Gastrocnemius medialis (tissue), 4 donors: ENCODE data around the gene FYTTD1. TPM values are rescaled to one million over a fixed set of nuclear protein-coding genes. Genes with fewer than 3 reads are reported as not detected.

ENCODE experiments used
- ATAC-seq, 2 donors: fragments of 150-250 bp; one replicate each; pipeline ENCODE4 v1.9.1; 2016
- DNase-seq, 2 donors: peaks; one replicate each; pipeline ENCODE4 v3.0.0-alpha.2; 2019
- H3K27ac ChIP-seq, 4 donors: fragments of 200-600 bp; sonication (generic); 1 replicate in 1 of 4; 2 replicates in 3 of 4; pipeline ENCODE4 v1.5.1; 2016 to 2018; ENCODE audit warnings: mild to moderate bottlenecking in 2 of 4, moderate library complexity in 1 of 4
- H3K27me3 ChIP-seq, 3 donors: fragments of 200-600 bp; sonication (generic) in 2 of 3; 1 replicate in 1 of 3; 2 replicates in 2 of 3; pipeline versions ENCODE4 v1.5.1 to v1.6.0; 2016 to 2019; ENCODE audit warnings: mild to moderate bottlenecking in 1 of 3, moderate library complexity in 1 of 3
- H3K36me3 ChIP-seq, 2 donors: fragments of 200-600 bp; sonication (generic) in 1 of 2; one replicate each; pipeline ENCODE4 v1.5.1; 2017 to 2018
- H3K4me1 ChIP-seq, 2 donors: fragments of 200-600 bp; sonication (generic) in 1 of 2; one replicate each; pipeline ENCODE4 v1.5.1; 2016 to 2017; ENCODE audit warnings: mild to moderate bottlenecking in 2 of 2
- H3K4me3 ChIP-seq, 4 donors: fragments of 200-600 bp; sonication (generic) in 3 of 4; 1 replicate in 1 of 4; 2 replicates in 3 of 4; pipeline ENCODE4 v1.5.1; 2016 to 2019; ENCODE audit warnings: mild to moderate bottlenecking in 2 of 4
- H3K9me3 ChIP-seq, 3 donors: fragments of 200-600 bp; sonication (generic) in 2 of 3; 1 replicate in 1 of 3; 2 replicates in 2 of 3; pipeline ENCODE4 v1.5.1; 2016 to 2019
- POLR2A ChIP-seq, 2 donors: fragments of 450-650 bp; IDR thresholded peaks; one replicate each; pipeline ENCODE4 v1.6.1; 2017; ENCODE audit warnings: antibody characterized with exemption in 2 of 2, mild to moderate bottlenecking in 2 of 2, moderate library complexity in 2 of 2
- in situ Hi-C, 4 donors: fragments of 200-750 bp; cut with MboI; loops; one replicate each; pipeline versions ENCODE4 v1.15.0 to v1.8.0; 2017; ENCODE audit warnings: low sequenced_read_pairs in 4 of 4
- intact Hi-C: fragments of 100-400 bp; cut with DNase I; formaldehyde crosslinking; loops from one replicate; pipeline ENCODE4 v1.15.1; 2023; ENCODE audit warnings: low total_unique reads
- total RNA-seq, 4 donors: library from RNA; depleted of rRNA; stranded (reverse); fragments of >200 nt; gene quantifications; one replicate each; pipeline versions ENCODE4 v1.1.0 to v1.2.3, GENCODE V29; 2016
- TF ChIP-seq, protein P1 (sequence below), 5 experiments: fragments of 450-650 bp in 3 of 5; fragments of 200-600 bp in 2 of 5; sonication (generic) in 2 of 5; IDR thresholded peaks in 4 of 5; conservative IDR thresholded peaks in 1 of 5; 1 replicate in 4 of 5; 2 replicates in 1 of 5; pipeline ENCODE4 v1.5.1; 2016 to 2019; ENCODE audit warnings: antibody characterized with exemption in 5 of 5, mild to moderate bottlenecking in 3 of 5, moderate library complexity in 3 of 5

The FYTTD1 gene
- total RNA-seq, 4 donors from 2014 or later: 77.7 to 184 (median 111) TPM

DNA sequence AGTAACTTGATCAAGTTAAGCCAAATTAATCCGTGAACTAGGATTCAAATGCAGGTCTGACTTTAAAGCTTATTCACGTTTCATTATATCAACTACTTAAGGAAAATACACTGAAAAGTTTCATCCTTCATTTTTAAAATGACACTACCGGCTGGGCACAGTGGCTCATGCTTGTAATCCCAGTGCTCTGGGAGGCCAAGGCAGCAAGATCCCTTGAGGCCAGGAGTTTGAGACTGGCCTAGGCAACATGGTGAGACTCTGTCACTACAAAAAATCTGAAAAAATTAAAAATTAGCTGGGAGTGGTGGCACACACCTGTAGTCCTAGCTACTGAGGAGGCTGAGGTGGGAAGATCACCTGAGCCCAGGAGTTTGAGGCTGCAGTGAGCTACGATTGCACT, 16.6 kb upstream of the FYTTD1 start:
- in situ Hi-C loops (no loop called here), intact Hi-C loops (no loop called here)
- DNase-seq (no peak), ATAC-seq (no peak)
- no peaks in the 10 kb centered on the region for H3K36me3 ChIP-seq
- no peak overlapping the region for H3K27ac ChIP-seq
- H3K4me3 ChIP-seq: no peak overlapping the region
- TF ChIP-seq, protein P1, sequence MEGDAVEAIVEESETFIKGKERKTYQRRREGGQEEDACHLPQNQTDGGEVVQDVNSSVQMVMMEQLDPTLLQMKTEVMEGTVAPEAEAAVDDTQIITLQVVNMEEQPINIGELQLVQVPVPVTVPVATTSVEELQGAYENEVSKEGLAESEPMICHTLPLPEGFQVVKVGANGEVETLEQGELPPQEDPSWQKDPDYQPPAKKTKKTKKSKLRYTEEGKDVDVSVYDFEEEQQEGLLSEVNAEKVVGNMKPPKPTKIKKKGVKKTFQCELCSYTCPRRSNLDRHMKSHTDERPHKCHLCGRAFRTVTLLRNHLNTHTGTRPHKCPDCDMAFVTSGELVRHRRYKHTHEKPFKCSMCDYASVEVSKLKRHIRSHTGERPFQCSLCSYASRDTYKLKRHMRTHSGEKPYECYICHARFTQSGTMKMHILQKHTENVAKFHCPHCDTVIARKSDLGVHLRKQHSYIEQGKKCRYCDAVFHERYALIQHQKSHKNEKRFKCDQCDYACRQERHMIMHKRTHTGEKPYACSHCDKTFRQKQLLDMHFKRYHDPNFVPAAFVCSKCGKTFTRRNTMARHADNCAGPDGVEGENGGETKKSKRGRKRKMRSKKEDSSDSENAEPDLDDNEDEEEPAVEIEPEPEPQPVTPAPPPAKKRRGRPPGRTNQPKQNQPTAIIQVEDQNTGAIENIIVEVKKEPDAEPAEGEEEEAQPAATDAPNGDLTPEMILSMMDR (IDR thresholded peaks at IDR 0.05 in 4 of 5, conservative IDR thresholded peaks at IDR 0.05 in 1 of 5): no peak
- no peak for TF ChIP-seq POLR2A (IDR thresholded peaks at IDR 0.05)
- H3K9me3 ChIP-seq: no peaks in the 10 kb centered on the region
- H3K27me3 ChIP-seq: no peaks in the 10 kb centered on the region
- H3K4me1 ChIP-seq: peaks cover 14 to 19% of the 10 kb centered on the region in 2 donors

DNA sequence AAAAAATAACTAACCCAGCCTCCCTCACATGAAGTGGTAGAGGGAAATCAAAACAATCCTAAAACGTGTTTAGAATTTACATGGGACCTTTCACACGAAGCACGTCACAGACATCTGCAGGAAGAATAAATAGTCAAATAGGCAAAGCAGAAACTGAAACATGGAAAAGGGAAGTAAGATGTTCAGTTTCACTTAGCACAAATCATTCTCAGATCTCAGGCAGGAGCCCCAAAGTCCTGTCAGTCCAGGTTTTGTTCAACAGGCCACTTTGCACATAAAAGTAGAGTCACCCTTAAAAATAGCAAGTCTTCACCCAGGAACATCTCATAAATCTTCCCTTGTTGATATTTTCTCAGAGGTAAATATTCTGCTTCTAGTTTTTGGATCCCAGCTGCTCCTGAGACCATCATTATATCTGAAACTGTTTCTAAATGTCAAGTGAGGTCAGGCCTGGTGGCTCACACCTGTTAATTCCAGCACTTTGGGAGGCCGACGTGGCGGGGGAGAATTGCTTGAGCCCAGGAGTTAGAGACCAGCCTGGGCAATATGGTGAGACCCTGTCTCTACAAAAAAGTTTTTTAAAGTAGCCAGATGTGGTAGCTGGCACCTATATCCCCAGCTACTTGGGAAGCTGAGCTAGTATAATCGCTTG, 14.9 kb upstream of the FYTTD1 start:
- Histone ChIP-seq H3K4me3 (no peak overlapping the region), H3K36me3 (no peaks in the 10 kb centered on the region), H3K4me1 (peaks cover 17 to 21% of the 10 kb centered on the region in 2 donors), H3K9me3 (no peaks in the 10 kb centered on the region), H3K27ac (no peak overlapping the region), H3K27me3 (no peaks in the 10 kb centered on the region)
- TF ChIP-seq POLR2A (IDR thresholded peaks at IDR 0.05): no peak
- TF ChIP-seq, protein P1 (IDR thresholded peaks at IDR 0.05 in 4 of 5, conservative IDR thresholded peaks at IDR 0.05 in 1 of 5): no peak
- ATAC-seq (no peak), DNase-seq (no peak)
- intact Hi-C loops (no loop called here), in situ Hi-C loops (no loop called here)

DNA sequence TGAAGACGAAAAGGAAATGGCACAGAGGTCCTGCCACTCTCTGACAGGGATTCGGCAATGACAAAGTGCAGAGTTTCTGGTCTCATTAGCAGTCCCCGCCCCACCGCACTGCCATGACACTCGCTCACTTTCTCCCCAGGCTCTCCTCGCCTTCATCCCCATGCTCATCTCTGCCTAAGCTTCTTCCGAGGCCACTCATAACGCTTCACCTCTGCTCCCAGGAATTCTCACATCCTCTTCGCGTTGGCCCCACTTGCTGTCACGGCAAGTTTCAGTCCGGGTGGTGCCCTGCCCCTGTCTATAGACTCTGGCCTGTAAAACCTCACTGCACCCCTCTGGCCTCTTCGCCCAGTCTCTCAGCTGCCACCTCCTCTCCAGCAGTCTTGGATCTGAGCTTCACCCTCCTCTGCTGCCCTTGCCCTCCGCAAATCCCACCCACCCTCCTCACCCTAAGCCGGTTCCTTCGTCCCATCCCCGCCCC, 13.6 kb upstream of the FYTTD1 start:
- Histone ChIP-seq H3K36me3 (no peaks in the 10 kb centered on the region), H3K9me3 (no peaks in the 10 kb centered on the region), H3K27ac (peak overlapping the region; percentile 86 to 95 (median 92)), H3K4me3 (peak overlapping the region; percentile 77 to 98 (median 92)), H3K27me3 (no peaks in the 10 kb centered on the region), H3K4me1 (peaks cover 17 to 21% of the 10 kb centered on the region in 2 donors)
- TF ChIP-seq, protein P1 (IDR thresholded peaks at IDR 0.05 in 4 of 5, conservative IDR thresholded peaks at IDR 0.05 in 1 of 5): no peak
- no peak for TF ChIP-seq POLR2A (IDR thresholded peaks at IDR 0.05)
- intact Hi-C loops: loop anchor here (2.0 kb wide), 1 partner anchor 23 kb away; no protein-coding TSS in a partner anchor
- in situ Hi-C loops: no loop called here
- DNase-seq (no peak), ATAC-seq (peak; percentile 15 to 17)

DNA sequence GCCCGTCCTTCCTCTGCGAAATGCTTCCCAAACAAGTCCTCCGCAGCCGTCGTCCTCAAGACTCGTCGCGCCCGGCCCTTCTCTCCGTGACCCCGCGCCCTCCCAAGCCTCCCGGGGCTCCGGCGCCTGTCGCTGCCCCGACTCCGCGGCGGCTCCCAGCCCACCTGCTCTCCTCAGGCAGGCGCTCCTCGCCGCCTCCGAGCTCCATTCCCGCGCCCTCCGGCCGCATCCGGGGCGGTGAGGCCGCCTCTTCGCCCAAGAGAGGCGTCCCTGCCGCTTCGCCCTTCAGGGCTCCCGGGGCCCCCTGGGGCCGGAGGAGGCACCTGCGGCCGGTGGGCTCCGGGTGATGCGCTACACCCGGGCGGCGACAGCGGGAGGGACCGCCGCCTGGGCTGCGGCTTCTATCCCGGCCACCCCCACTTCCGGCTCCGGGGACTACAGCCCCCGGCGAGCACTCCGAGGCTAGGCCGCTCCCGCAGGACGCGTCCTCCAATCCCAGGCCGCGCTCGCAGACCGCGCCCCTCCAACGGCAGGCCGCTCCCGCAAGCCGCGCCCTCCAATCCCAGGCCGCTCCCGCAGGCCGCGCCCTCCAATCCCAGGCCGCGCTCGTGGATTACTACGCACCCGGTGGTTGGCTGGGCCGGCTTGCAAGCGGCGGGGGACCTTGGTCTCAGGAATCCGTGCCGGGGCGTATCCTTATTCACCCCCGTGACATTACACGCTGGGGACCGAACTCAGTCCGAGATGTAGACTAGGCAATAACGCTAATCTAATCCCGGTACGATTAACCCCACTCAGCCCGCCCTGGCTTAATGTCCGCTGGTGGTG, 13.0 kb upstream of the FYTTD1 start, which contains the start of gene RUBCN:
TSS of gene RUBCN (minus strand) at position 414 of the 828 bp plus-strand sequence. CDS start at position 229, 185 bp downstream.
- Histone ChIP-seq H3K9me3 (no peaks in the 10 kb centered on the region), H3K4me1 (peaks cover 17 to 21% of the 10 kb centered on the region in 2 donors), H3K4me3 (peak within 1 kb of the TSS; percentile 77 to 98 (median 92)), H3K27ac (peak within 1 kb of the TSS; percentile 86 to 95 (median 92)), H3K27me3 (no peaks in the 10 kb centered on the region), H3K36me3 (no peaks in the 10 kb centered on the region)
- TF ChIP-seq POLR2A (IDR thresholded peaks at IDR 0.05): peak; percentile 93 to 97
- TF ChIP-seq, protein P1 (IDR thresholded peaks at IDR 0.05 in 4 of 5, conservative IDR thresholded peaks at IDR 0.05 in 1 of 5): peak in 2 of 5 experiments; percentile 10 to 20
- intact Hi-C loops (loop anchor here (1.0 to 2.0 kb wide), 2 partner anchors 13 to 24 kb away; partner anchors contain the start of gene FYTTD1), in situ Hi-C loops (no loop called here)
- DNase-seq: peak; percentile 95 to 96
- peak; percentile 88 to 89 for ATAC-seq
